Measurements from ENCODE around the gene NLGN4X.
"Not testable (repeated sequence)": the region's sequence is repeated elsewhere in the genome, so short reads cannot be mapped to it uniquely, and the experiment has no call there.

The NLGN4X gene

GRCh38 chrX:5915783-5916182 lies 312.9 kb downstream of the NLGN4X start:
- DNase-seq: no peak
- no peaks in the 10 kb centered on the region for H3K4me1 ChIP-seq (ENCODE audit: control insufficient read depth, insufficient read depth, low read length, poor library complexity, severe bottlenecking)
- no peaks in the 10 kb centered on the region for H3K9me3 ChIP-seq (ENCODE audit: control insufficient read depth, low read length)
- no peak overlapping the region for H3K27ac ChIP-seq (ENCODE audit: insufficient read depth, low read length, poor library complexity, severe bottlenecking)
- no peaks in the 10 kb centered on the region for H3K36me3 ChIP-seq (ENCODE audit: control insufficient read depth, insufficient read depth, low read length)
- no peaks in the 10 kb centered on the region for H3K27me3 ChIP-seq (replicated peaks; ENCODE audit: control insufficient read depth, insufficient read depth, low read length, poor library complexity, severe bottlenecking)
- H3K4me3 ChIP-seq (ENCODE audit: insufficient read depth, low read depth, low read length, poor library complexity, severe bottlenecking): no peak overlapping the region

- H3K4me1 ChIP-seq (ENCODE audit: control insufficient read depth, insufficient read depth, low read length, poor library complexity, severe bottlenecking): no peaks in the 10 kb centered on the region
- H3K36me3 ChIP-seq (ENCODE audit: control insufficient read depth, insufficient read depth, low read length): no peaks in the 10 kb centered on the region
- no peaks in the 10 kb centered on the region for H3K9me3 ChIP-seq (ENCODE audit: control insufficient read depth, low read length)
- H3K4me3 ChIP-seq (ENCODE audit: insufficient read depth, low read depth, low read length, poor library complexity, severe bottlenecking): no peak overlapping the region
- H3K27ac ChIP-seq (ENCODE audit: insufficient read depth, low read length, poor library complexity, severe bottlenecking): no peak overlapping the region
- DNase-seq: no peak
- no peaks in the 10 kb centered on the region for H3K27me3 ChIP-seq (replicated peaks; ENCODE audit: control insufficient read depth, insufficient read depth, low read length, poor library complexity, severe bottlenecking)
Measured at GRCh38 chrX:5907207-5907606, 321.5 kb downstream of the NLGN4X start.

- not testable (repeated sequence) for H3K4me1 ChIP-seq (ENCODE audit: control insufficient read depth, insufficient read depth, low read length, poor library complexity, severe bottlenecking); H3K9me3 ChIP-seq (ENCODE audit: control insufficient read depth, low read length); DNase-seq; H3K27ac ChIP-seq (ENCODE audit: insufficient read depth, low read length, poor library complexity, severe bottlenecking); H3K36me3 ChIP-seq (ENCODE audit: control insufficient read depth, insufficient read depth, low read length); H3K4me3 ChIP-seq (ENCODE audit: insufficient read depth, low read depth, low read length, poor library complexity, severe bottlenecking); H3K27me3 ChIP-seq (replicated peaks; ENCODE audit: control insufficient read depth, insufficient read depth, low read length, poor library complexity, severe bottlenecking)
Measured at GRCh38 chrX:5903586-5904190, 325.0 kb downstream of the NLGN4X start.

- Histone ChIP-seq H3K4me1 (ENCODE audit: control insufficient read depth, insufficient read depth, low read length, poor library complexity, severe bottlenecking) (no peaks in the 10 kb centered on the region), H3K9me3 (ENCODE audit: control insufficient read depth, low read length) (no peaks in the 10 kb centered on the region), H3K27ac (ENCODE audit: insufficient read depth, low read length, poor library complexity, severe bottlenecking) (no peak overlapping the region), H3K36me3 (ENCODE audit: control insufficient read depth, insufficient read depth, low read length) (no peaks in the 10 kb centered on the region), H3K27me3 (replicated peaks; ENCODE audit: control insufficient read depth, insufficient read depth, low read length, poor library complexity, severe bottlenecking) (no peaks in the 10 kb centered on the region), H3K4me3 (ENCODE audit: insufficient read depth, low read depth, low read length, poor library complexity, severe bottlenecking) (no peak overlapping the region)
- DNase-seq: no peak
Measured at GRCh38 chrX:5898463-5898862, 330.2 kb downstream of the NLGN4X start.

GRCh38 chrX:5891378-5891777 lies 337.3 kb downstream of the NLGN4X start:
- Histone ChIP-seq H3K4me3 (ENCODE audit: insufficient read depth, low read depth, low read length, poor library complexity, severe bottlenecking) (no peak overlapping the region), H3K4me1 (ENCODE audit: control insufficient read depth, insufficient read depth, low read length, poor library complexity, severe bottlenecking) (no peaks in the 10 kb centered on the region), H3K27ac (ENCODE audit: insufficient read depth, low read length, poor library complexity, severe bottlenecking) (no peak overlapping the region), H3K36me3 (ENCODE audit: control insufficient read depth, insufficient read depth, low read length) (no peaks in the 10 kb centered on the region), H3K27me3 (replicated peaks; ENCODE audit: control insufficient read depth, insufficient read depth, low read length, poor library complexity, severe bottlenecking) (no peaks in the 10 kb centered on the region), H3K9me3 (ENCODE audit: control insufficient read depth, low read length) (no peaks in the 10 kb centered on the region)
- DNase-seq: no peak

GRCh38 chrX:5876984-5877596 lies 351.6 kb downstream of the NLGN4X start:
- Histone ChIP-seq H3K9me3 (ENCODE audit: control insufficient read depth, low read length) (no peaks in the 10 kb centered on the region), H3K4me3 (ENCODE audit: insufficient read depth, low read depth, low read length, poor library complexity, severe bottlenecking) (no peak overlapping the region), H3K36me3 (ENCODE audit: control insufficient read depth, insufficient read depth, low read length) (no peaks in the 10 kb centered on the region), H3K27ac (ENCODE audit: insufficient read depth, low read length, poor library complexity, severe bottlenecking) (no peak overlapping the region), H3K27me3 (replicated peaks; ENCODE audit: control insufficient read depth, insufficient read depth, low read length, poor library complexity, severe bottlenecking) (no peaks in the 10 kb centered on the region), H3K4me1 (ENCODE audit: control insufficient read depth, insufficient read depth, low read length, poor library complexity, severe bottlenecking) (no peaks in the 10 kb centered on the region)
- DNase-seq: no peak

- no peak for DNase-seq
- H3K4me3 ChIP-seq (ENCODE audit: insufficient read depth, low read depth, low read length, poor library complexity, severe bottlenecking): no peak overlapping the region
- H3K4me1 ChIP-seq (ENCODE audit: control insufficient read depth, insufficient read depth, low read length, poor library complexity, severe bottlenecking): no peaks in the 10 kb centered on the region
- H3K9me3 ChIP-seq (ENCODE audit: control insufficient read depth, low read length): no peaks in the 10 kb centered on the region
- no peaks in the 10 kb centered on the region for H3K27me3 ChIP-seq (replicated peaks; ENCODE audit: control insufficient read depth, insufficient read depth, low read length, poor library complexity, severe bottlenecking)
- H3K36me3 ChIP-seq (ENCODE audit: control insufficient read depth, insufficient read depth, low read length): no peaks in the 10 kb centered on the region
- no peak overlapping the region for H3K27ac ChIP-seq (ENCODE audit: insufficient read depth, low read length, poor library complexity, severe bottlenecking)
Measured at GRCh38 chrX:5870238-5870637, 358.4 kb downstream of the NLGN4X start.

GRCh38 chrX:5869786-5870185 lies 358.9 kb downstream of the NLGN4X start:
- Histone ChIP-seq H3K36me3 (ENCODE audit: control insufficient read depth, insufficient read depth, low read length) (no peaks in the 10 kb centered on the region), H3K4me1 (ENCODE audit: control insufficient read depth, insufficient read depth, low read length, poor library complexity, severe bottlenecking) (no peaks in the 10 kb centered on the region), H3K27me3 (replicated peaks; ENCODE audit: control insufficient read depth, insufficient read depth, low read length, poor library complexity, severe bottlenecking) (no peaks in the 10 kb centered on the region), H3K4me3 (ENCODE audit: insufficient read depth, low read depth, low read length, poor library complexity, severe bottlenecking) (no peak overlapping the region), H3K9me3 (ENCODE audit: control insufficient read depth, low read length) (no peaks in the 10 kb centered on the region), H3K27ac (ENCODE audit: insufficient read depth, low read length, poor library complexity, severe bottlenecking) (no peak overlapping the region)
- no peak for DNase-seq

- H3K4me3 ChIP-seq (ENCODE audit: insufficient read depth, low read depth, low read length, poor library complexity, severe bottlenecking): no peak overlapping the region
- H3K27me3 ChIP-seq (replicated peaks; ENCODE audit: control insufficient read depth, insufficient read depth, low read length, poor library complexity, severe bottlenecking): no peaks in the 10 kb centered on the region
- no peak overlapping the region for H3K27ac ChIP-seq (ENCODE audit: insufficient read depth, low read length, poor library complexity, severe bottlenecking)
- no peaks in the 10 kb centered on the region for H3K4me1 ChIP-seq (ENCODE audit: control insufficient read depth, insufficient read depth, low read length, poor library complexity, severe bottlenecking)
- no peaks in the 10 kb centered on the region for H3K36me3 ChIP-seq (ENCODE audit: control insufficient read depth, insufficient read depth, low read length)
- H3K9me3 ChIP-seq (ENCODE audit: control insufficient read depth, low read length): no peaks in the 10 kb centered on the region
- DNase-seq: no peak
Measured at GRCh38 chrX:5867778-5868177, 360.9 kb downstream of the NLGN4X start.

- DNase-seq: no peak
- Histone ChIP-seq H3K36me3 (ENCODE audit: control insufficient read depth, insufficient read depth, low read length) (no peaks in the 10 kb centered on the region), H3K4me3 (ENCODE audit: insufficient read depth, low read depth, low read length, poor library complexity, severe bottlenecking) (no peak overlapping the region), H3K27ac (ENCODE audit: insufficient read depth, low read length, poor library complexity, severe bottlenecking) (no peak overlapping the region), H3K9me3 (ENCODE audit: control insufficient read depth, low read length) (no peaks in the 10 kb centered on the region), H3K27me3 (replicated peaks; ENCODE audit: control insufficient read depth, insufficient read depth, low read length, poor library complexity, severe bottlenecking) (no peaks in the 10 kb centered on the region), H3K4me1 (ENCODE audit: control insufficient read depth, insufficient read depth, low read length, poor library complexity, severe bottlenecking) (no peaks in the 10 kb centered on the region)
Measured at GRCh38 chrX:5857232-5857631, 371.4 kb downstream of the NLGN4X start.
